SK-MEL-5 (cell line): ENCODE data around the gene CIAO3. TPM values are rescaled to one million over a fixed set of nuclear protein-coding genes. Genes with fewer than 3 reads are reported as not detected.

Experiments
- DNase-seq: peaks from one replicate; pipeline ENCODE4 v3.0.0-alpha.2; 2016; ENCODE audit warnings: low read depth, low spot score
- in situ Hi-C: cut with HindIII; loops from 2 replicates; pipeline ENCODE4 v1.10.0; 2016; ENCODE audit warnings: low sequenced_read_pairs, high pct_unique_total_duplicates, low pct_unique_long_range_greater_than_20kb
- total RNA-seq: library from RNA; depleted of rRNA; stranded (reverse); fragments of >200 nt; shearing (Covaris generic); gene quantifications from 2 replicates; pipeline ENCODE4 v1.2.3, GENCODE V29; 2014

Gene CIAO3
- total RNA-seq, 1 experiment from 2014 or later = 34.3 TPM

GRCh38 chr16:708959-709358 is 31.8 kb downstream of the CIAO3 start:
- in situ Hi-C loops = no loop called here
- no peak for DNase-seq

- in situ Hi-C loops = no loop called here
- no peak for DNase-seq
Measured at GRCh38 chr16:708019-708418, 32.8 kb downstream of the CIAO3 start.

- in situ Hi-C loops = no loop called here
- DNase-seq = no peak
Measured at GRCh38 chr16:707062-707538, 33.7 kb downstream of the CIAO3 start.

DNA sequence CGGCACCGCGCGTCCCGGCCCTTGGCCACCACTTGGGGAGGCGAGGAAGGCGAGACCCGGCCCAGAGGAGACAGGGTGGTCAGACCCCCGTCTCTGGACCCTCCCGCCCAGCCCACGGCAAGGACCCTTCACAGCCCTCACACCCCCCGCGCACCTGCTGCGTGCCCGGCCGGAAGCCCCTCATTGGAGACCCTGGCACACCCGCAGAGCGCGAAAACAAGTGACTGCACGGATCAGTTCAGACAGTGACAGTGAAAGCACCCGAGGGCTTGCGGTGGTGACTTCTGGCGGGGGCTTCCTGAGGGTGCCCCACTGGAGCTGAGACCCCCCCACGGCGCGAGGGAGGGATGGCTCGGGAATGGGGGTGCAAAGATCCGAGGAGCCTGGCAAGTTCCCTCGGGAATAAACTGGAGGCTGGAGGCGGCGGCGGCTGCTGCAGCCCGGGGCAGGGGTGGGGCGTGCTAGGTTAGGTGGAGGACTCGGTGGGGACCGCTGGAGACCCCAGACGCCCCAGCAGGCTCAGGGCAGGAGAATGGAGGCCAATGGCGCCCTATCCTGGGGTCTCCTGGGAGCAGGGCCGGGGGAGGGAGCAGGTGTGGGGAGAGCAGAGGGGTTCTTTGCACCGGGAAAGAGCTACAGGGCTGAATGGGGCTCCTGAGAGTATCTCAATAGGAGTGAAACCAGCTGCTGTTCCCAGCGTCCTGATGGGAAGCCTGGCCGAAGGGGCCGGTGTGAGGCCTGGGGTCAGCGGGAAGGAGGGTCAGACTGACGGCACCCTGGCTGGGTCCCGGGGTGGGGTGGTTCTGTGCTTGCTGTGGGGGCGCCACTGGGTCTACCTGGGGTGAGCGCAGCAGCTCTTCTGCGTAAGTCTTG is 34.4 kb downstream of the CIAO3 start:
- in situ Hi-C loops = no loop called here
- no peak for DNase-seq

GRCh38 chr16:705431-706188 is 35.2 kb downstream of the CIAO3 start, which contains the start of gene FBXL16:
Gene FBXL16, minus strand, starts transcription at chr16:705801. Its CDS starts 8,396 bp downstream, at chr16:697405.
- in situ Hi-C loops = no loop called here
- peak; percentile 53 for DNase-seq

- in situ Hi-C loops = no loop called here
- no peak for DNase-seq
Measured at GRCh38 chr16:704552-705380, 36.0 kb downstream of the CIAO3 start.

DNA sequence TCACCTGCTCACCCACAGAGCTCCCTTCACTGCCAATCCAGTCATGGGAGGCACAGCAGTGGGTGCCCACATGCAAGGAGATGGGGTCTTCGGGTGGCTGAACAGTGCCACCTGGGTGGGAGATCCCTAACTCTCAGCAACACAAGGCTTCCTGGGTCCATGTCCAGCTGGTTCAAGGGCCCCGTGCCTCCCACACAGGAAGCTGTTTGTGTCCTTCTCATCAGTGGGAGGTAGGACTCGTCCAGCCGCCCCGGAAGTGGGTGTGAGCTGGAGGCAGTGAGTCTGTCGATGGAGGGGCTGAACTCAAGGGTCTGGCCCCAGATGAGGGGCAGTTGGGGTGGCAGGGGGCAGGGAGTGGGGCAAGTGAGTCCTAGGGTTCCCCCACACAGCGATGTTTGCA is 36.8 kb downstream of the CIAO3 start:
- no peak for DNase-seq
- in situ Hi-C loops = no loop called here

DNA sequence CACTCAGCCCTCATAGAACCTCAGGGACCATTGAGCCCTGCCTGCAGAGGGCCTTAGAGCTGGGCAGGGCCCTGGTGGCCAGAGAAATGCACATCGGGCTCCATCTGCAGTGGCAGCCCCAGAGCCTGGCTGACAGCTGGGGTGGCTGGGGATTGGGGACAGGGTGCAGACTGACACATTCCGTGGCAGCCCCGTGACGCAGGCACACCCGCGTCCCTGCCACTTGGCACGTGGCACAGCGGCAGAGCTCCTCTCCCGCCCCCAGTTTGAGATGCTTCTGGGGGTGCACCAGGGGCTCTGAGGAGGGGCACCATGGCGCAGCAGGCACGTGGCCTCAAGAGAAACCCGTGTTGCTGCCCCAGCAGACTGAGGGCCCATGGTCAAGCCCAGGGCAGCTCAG is 37.4 kb downstream of the CIAO3 start:
- no peak for DNase-seq
- in situ Hi-C loops = no loop called here

DNA sequence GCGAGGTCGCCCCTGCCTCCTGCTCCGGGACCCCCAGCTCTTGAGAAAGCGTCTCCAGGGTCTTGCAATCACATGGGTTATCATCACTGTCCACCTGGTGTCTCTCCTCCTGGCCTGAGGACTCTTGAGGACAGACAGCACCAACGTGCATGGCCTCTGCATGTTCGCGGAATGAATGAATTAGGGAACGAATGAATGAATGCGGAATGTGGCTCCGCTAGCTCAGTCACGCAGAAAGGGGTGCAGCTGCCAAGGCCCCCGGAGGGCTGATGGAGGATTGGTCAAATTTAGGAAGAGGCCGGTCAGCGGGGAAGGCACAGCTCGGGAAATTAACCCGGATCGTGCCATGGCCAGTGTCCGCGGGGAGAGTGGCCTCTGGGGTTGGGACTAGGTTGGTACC is 38.5 kb downstream of the CIAO3 start:
- in situ Hi-C loops = no loop called here

DNA sequence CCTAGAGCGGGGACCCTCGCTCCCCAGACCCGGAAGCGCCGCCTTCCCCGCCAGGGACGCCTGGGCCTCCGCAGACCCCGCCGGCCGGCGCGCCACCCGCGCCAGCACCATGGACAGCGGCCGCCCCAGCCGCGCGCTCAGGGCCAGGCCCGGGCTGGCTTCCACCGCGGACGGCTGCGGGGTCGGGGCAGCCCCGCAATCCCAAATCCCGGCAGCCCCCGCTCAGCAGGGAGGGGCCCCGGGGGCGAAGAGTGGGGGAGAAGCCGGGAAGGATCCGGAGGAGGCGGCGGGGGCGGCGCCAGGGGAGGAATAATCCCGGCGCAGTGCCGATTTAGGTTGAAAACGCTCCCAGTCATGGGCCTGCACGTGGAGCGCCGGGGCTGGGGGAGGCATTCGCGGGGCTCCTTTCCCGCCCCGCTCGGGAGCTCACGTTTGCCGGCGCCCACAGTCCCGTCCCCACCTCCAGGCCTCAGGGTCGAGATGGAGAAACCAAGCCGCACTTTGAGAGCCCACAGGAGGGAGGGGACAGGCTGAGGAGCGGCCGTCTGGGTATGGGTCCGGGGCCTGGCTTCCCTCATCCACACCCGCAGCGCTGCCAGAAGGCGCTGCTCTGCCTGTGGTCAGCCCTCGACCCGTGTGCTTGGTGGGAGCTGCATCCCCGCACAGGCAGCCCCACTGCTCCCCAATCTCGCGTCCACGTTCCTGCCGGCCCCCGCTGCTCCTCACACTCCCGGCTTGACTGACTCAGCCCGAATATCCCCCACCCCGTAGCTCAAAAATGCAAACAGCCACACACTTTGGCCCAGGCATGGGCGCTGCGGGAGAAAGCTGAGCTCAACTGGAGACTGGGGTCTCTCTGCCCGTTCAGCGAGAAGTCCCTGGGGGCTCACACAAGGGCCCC is 39.9 kb downstream of the CIAO3 start:
- DNase-seq = no peak

More for the DNA sequence above, 38.5 kb downstream of the CIAO3 start:
- no peak for DNase-seq

DNA sequence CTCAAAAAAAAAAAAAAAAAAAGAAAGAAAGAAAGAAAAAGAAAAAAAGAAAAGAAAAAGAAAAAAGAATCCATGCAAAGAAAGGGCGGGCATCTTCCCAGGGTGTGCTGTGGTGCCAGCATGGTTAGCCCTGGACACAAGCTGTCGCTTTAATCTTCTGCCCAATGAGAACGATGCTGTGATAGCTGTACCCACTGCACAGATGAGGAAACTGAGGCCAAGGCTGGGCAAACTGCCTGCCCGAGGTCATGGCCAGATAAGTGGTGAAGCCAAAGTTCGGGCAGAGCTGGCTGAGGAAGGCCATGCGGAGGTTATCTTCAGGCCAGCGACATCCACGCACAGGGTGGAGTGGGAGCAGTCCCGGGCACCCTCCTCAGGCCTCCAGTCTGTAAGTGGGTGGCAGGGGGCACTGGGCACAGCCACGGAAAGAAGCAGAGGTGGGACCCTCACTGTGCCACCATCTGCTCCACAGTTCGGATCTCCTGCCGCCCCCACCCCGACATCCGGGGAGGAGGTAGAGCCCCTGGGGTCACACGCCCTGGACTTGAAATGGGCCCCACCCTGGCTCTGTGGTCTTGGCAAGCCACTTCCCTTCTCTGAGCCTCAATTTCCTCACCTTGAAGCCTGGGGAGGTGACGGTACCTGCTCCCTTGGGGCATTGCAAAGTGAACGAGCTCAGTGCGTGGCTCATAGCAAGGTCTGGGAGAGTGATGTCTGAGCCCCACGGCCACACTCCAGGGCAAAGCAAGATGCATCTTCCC is 41.7 kb downstream of the CIAO3 start:
- no peak for DNase-seq
- in situ Hi-C loops = no loop called here

More for the DNA sequence above, 39.9 kb downstream of the CIAO3 start:
- in situ Hi-C loops = no loop called here

- in situ Hi-C loops = no loop called here
- DNase-seq = no peak
Measured at GRCh38 chr16:695355-696089, 45.3 kb downstream of the CIAO3 start.

DNA sequence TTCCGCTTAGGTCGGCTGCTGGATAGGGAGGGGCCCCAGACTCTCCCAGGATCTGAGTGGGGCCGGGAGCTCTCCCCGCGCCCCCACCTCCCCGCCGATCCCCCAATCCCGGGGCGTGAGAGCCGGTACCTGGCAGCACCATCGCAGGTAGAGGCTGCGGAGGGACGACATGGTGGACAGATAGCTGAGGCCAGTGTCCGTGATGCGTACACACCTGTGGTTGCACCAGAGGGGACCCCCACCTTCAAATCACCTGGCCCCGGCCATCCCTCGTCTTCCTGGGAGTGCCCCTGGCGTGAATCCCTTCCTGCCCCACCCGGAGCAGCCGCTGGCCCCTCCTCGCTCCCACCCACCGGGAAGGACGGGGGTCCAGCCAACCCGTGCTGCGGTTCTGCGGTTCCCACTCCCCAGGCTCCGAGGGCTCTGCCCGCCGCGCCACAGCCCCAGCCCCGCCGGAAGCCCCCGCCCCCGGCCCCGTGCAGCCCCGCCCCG is 45.9 kb downstream of the CIAO3 start:
- in situ Hi-C loops = no loop called here
- DNase-seq = no peak

DNA sequence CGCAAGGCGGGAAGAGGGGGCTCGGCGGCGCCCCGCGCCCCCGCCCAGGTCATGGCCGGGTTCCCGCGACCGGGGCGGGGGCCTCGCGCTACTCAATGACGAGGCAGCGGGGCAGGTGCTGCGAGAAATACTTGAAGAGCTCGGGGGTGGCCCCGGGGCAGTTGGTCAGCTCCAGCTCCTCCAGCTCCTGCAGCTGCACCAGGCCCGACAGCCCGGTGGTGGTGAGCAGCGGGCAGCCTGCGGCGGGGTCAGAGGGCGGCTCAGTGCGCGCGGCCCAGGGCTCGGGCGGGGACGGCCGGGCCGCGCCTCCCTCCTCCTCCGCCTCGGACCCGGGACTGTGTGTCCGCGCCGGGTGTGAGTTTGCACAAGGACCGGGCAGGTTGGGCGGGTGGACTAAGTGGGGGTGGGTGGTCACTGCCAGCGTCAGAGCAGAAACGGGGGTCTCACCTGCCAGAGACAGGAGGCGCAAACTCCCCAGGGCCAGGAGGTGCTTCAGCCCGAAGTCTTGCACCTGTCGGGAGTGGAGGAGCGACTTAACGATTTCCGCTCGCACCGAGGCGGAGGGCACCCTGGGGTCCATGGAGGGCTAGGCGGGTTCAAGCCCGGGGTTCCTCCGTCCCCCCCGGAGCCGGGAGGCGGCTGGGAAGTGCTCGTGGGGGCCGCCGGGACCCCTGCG is 46.5 kb downstream of the CIAO3 start:
- no peak for DNase-seq
- in situ Hi-C loops = no loop called here

GRCh38 chr16:693766-694165 is 47.0 kb downstream of the CIAO3 start:
- DNase-seq = no peak
- in situ Hi-C loops = no loop called here
